Parathyroid adenoma (tissue), 2 donors: ENCODE results near the gene ICAM4.

Experiments used
- H2AFZ ChIP-seq: fragments of 300-600 bp; sonication (generic); one replicate; pipeline ENCODE4 v1.7.0; 2017; ENCODE audit warnings: antibody characterized with exemption, mild to moderate bottlenecking
- H3K27ac ChIP-seq: fragments of 300-600 bp; sonication (generic); one replicate; pipeline ENCODE4 v1.7.0; 2017
- H3K27me3 ChIP-seq: fragments of 300-600 bp; sonication (generic); one replicate; pipeline ENCODE4 v1.7.0; 2017; ENCODE audit warnings: low read length; ENCODE audit not compliant: control insufficient read depth, insufficient read depth
- H3K36me3 ChIP-seq: fragments of 300-600 bp; sonication (generic); one replicate; pipeline ENCODE4 v1.7.0; 2017; ENCODE audit warnings: low read length; ENCODE audit not compliant: control insufficient read depth, insufficient read depth
- H3K4me1 ChIP-seq: fragments of 300-600 bp; sonication (generic); one replicate; pipeline ENCODE4 v1.7.0; 2017; ENCODE audit warnings: control low read depth
- H3K4me2 ChIP-seq: fragments of 300-600 bp; sonication (generic); one replicate; pipeline ENCODE4 v1.7.0; 2017; ENCODE audit warnings: low read length
- H3K4me3 ChIP-seq: fragments of 300-600 bp; sonication (generic); one replicate; pipeline ENCODE4 v1.7.0; 2017; ENCODE audit warnings: low read depth, low read length
- H3K79me2 ChIP-seq: fragments of 300-600 bp; sonication (generic); one replicate; pipeline ENCODE4 v1.7.0; 2017; ENCODE audit warnings: control low read depth
- H3K9ac ChIP-seq: fragments of 300-600 bp; sonication (generic); one replicate; pipeline ENCODE4 v1.7.0; 2017; ENCODE audit warnings: mild to moderate bottlenecking
- H3K9me3 ChIP-seq: fragments of 300-600 bp; sonication (generic); one replicate; pipeline ENCODE4 v1.7.0; 2017; ENCODE audit warnings: low read length; ENCODE audit not compliant: control insufficient read depth
- TF ChIP-seq, protein P1 (sequence below): fragments of 300-600 bp; sonication (generic); IDR thresholded peaks from one replicate; pipeline ENCODE4 v1.7.0; 2017; ENCODE audit warnings: antibody characterized with exemption, mild to moderate bottlenecking
- donor health status: primary hyperparathyroidism.

ICAM4 gene

GRCh38 chr19:10254244-10254643 is 32.5 kb upstream of the ICAM4 start:
- Histone ChIP-seq H3K9me3 (no peaks in the 10 kb centered on the region), H3K4me2 (no peak overlapping the region), H3K27ac (no peak overlapping the region), H3K4me3 (no peak overlapping the region), H3K36me3 (no peaks in the 10 kb centered on the region), H3K27me3 (no peaks in the 10 kb centered on the region), H3K4me1 (no peaks in the 10 kb centered on the region), H3K79me2 (no peaks in the 10 kb centered on the region), H2AFZ (no peak overlapping the region), H3K9ac (no peak overlapping the region)
- TF ChIP-seq, protein P1, sequence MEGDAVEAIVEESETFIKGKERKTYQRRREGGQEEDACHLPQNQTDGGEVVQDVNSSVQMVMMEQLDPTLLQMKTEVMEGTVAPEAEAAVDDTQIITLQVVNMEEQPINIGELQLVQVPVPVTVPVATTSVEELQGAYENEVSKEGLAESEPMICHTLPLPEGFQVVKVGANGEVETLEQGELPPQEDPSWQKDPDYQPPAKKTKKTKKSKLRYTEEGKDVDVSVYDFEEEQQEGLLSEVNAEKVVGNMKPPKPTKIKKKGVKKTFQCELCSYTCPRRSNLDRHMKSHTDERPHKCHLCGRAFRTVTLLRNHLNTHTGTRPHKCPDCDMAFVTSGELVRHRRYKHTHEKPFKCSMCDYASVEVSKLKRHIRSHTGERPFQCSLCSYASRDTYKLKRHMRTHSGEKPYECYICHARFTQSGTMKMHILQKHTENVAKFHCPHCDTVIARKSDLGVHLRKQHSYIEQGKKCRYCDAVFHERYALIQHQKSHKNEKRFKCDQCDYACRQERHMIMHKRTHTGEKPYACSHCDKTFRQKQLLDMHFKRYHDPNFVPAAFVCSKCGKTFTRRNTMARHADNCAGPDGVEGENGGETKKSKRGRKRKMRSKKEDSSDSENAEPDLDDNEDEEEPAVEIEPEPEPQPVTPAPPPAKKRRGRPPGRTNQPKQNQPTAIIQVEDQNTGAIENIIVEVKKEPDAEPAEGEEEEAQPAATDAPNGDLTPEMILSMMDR = no peak

DNA sequence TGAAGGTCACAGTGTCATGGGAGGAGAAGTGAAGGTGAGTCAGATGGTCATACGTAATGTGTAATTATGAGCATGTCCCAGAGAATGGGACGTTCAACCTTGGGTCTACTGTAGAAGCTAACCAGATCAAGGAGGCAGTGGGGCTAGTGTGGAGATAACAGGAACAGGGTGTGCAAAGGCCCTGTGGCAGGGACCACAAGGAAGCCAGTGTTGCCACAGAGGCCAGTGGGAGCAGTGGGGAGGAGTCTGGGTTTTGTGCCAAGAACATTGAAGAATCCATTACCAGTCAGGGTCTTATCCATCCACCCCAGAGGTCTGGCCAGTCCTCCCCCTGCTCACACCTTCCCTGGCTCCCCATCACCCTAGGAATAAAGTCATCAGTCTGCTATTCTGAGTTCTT is 31.4 kb upstream of the ICAM4 start:
- Histone ChIP-seq H3K4me2 (no peak overlapping the region), H3K4me1 (no peaks in the 10 kb centered on the region), H3K4me3 (no peak overlapping the region), H3K9ac (no peak overlapping the region), H3K36me3 (no peaks in the 10 kb centered on the region), H3K79me2 (no peaks in the 10 kb centered on the region), H2AFZ (no peak overlapping the region), H3K27ac (no peak overlapping the region), H3K27me3 (no peaks in the 10 kb centered on the region), H3K9me3 (no peaks in the 10 kb centered on the region)
- TF ChIP-seq, protein P1 = no peak

- no peaks in the 10 kb centered on the region for H3K36me3 ChIP-seq
- no peaks in the 10 kb centered on the region for H3K9me3 ChIP-seq
- H3K4me3 ChIP-seq = no peak overlapping the region
- H3K9ac ChIP-seq = no peak overlapping the region
- H3K4me2 ChIP-seq = no peak overlapping the region
- H2AFZ ChIP-seq = no peak overlapping the region
- H3K79me2 ChIP-seq = no peaks in the 10 kb centered on the region
- no peaks in the 10 kb centered on the region for H3K4me1 ChIP-seq
- TF ChIP-seq, protein P1 = no peak
- H3K27me3 ChIP-seq = no peaks in the 10 kb centered on the region
- H3K27ac ChIP-seq = no peak overlapping the region
These were observed 30.2 kb upstream of the ICAM4 start for GRCh38 chr19:10256551-10256950.

DNA sequence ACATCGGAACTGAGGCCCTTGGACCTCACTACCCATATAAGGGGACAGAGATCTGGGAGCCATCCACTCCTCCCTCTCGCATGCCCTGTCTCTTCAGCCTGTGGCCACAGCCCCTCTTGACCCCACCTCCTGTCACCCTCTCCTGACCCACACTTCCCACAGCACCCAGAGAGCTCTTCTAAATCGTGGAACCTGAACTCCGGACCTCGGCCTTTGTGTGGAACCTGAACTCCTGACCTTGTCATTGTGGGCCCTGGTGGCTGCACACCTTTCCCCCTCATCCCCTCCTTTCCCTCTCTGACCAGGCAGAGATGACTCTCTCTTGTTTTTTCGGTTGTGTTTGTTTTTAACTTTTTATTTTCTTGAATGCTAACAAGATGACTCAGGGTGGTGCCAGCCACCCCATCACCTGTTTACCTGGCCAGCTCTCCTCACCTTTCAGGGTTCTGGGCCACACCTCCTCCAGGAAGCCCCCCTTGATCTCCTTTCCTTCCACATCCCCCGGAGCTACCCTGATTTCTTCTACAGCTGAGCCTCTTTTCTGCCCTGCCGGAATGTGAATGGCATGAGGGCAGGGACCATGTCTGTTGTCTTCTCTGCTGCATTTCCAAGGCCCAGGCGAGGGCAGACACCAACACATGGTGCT is 29.7 kb upstream of the ICAM4 start:
- no peaks in the 10 kb centered on the region for H3K9me3 ChIP-seq
- H3K27ac ChIP-seq = no peak overlapping the region
- no peaks in the 10 kb centered on the region for H3K4me1 ChIP-seq
- H3K79me2 ChIP-seq = no peaks in the 10 kb centered on the region
- no peak overlapping the region for H2AFZ ChIP-seq
- TF ChIP-seq, protein P1 = no peak
- H3K27me3 ChIP-seq = no peaks in the 10 kb centered on the region
- H3K9ac ChIP-seq = no peak overlapping the region
- H3K4me3 ChIP-seq = no peak overlapping the region
- no peak overlapping the region for H3K4me2 ChIP-seq
- no peaks in the 10 kb centered on the region for H3K36me3 ChIP-seq

- Histone ChIP-seq H3K79me2 (no peaks in the 10 kb centered on the region), H3K4me1 (no peaks in the 10 kb centered on the region), H2AFZ (no peak overlapping the region), H3K36me3 (no peaks in the 10 kb centered on the region), H3K27me3 (no peaks in the 10 kb centered on the region), H3K9ac (no peak overlapping the region), H3K9me3 (no peaks in the 10 kb centered on the region), H3K4me2 (no peak overlapping the region), H3K4me3 (no peak overlapping the region), H3K27ac (no peak overlapping the region)
- TF ChIP-seq, protein P1 = no peak
These were observed 28.6 kb upstream of the ICAM4 start for GRCh38 chr19:10258080-10258710.
